Activated CD8-positive, alpha-beta memory T cell treated with anti-CD3 and anti-CD28 coated beads for 4 hours (primary cell): ENCODE measurements around the gene LRBA.

Experiments
- DNase-seq, 2 donors: peaks; one replicate each; pipeline ENCODE4 v3.0.0-alpha.2; 2020; ENCODE audit warnings: low read depth in 2 of 2

Gene LRBA

GRCh38 chr4:150250293-150250997 lies 764.6 kb downstream of the LRBA start:
- DNase-seq: no peak

GRCh38 chr4:150248181-150248580 lies 766.9 kb downstream of the LRBA start:
- DNase-seq: no peak

- no peak for DNase-seq
Observed at GRCh38 chr4:150247184-150247583, 767.9 kb downstream of the LRBA start.

- DNase-seq: no peak
Observed at GRCh38 chr4:150244600-150244999, 770.5 kb downstream of the LRBA start.

- no peak for DNase-seq
Observed at GRCh38 chr4:150243932-150244331, 771.2 kb downstream of the LRBA start.

GRCh38 chr4:150242820-150243458 lies 772.1 kb downstream of the LRBA start:
- DNase-seq: no peak

GRCh38 chr4:150240011-150240410 lies 775.1 kb downstream of the LRBA start:
- DNase-seq: no peak

GRCh38 chr4:150238591-150238990 lies 776.5 kb downstream of the LRBA start:
- DNase-seq: no peak

GRCh38 chr4:150237110-150237872 lies 777.8 kb downstream of the LRBA start:
- no peak for DNase-seq

GRCh38 chr4:150236626-150237025 lies 778.5 kb downstream of the LRBA start:
- DNase-seq: no peak

- no peak for DNase-seq
Observed at GRCh38 chr4:150235808-150236271, 779.2 kb downstream of the LRBA start.

GRCh38 chr4:150235317-150235716 lies 779.8 kb downstream of the LRBA start:
- no peak for DNase-seq

GRCh38 chr4:150234246-150234645 lies 780.8 kb downstream of the LRBA start:
- DNase-seq: no peak

- DNase-seq: no peak
Observed at GRCh38 chr4:150232029-150232428, 783.1 kb downstream of the LRBA start.

- DNase-seq: no peak
Observed at GRCh38 chr4:150231107-150231770, 783.8 kb downstream of the LRBA start.

GRCh38 chr4:150230561-150230960 lies 784.5 kb downstream of the LRBA start:
- DNase-seq: no peak

GRCh38 chr4:150229520-150229919 lies 785.6 kb downstream of the LRBA start:
- no peak for DNase-seq

- DNase-seq: no peak
Observed at GRCh38 chr4:150224896-150225591, 790.0 kb downstream of the LRBA start.

- DNase-seq: no peak
Observed at GRCh38 chr4:150219841-150220240, 795.2 kb downstream of the LRBA start.

GRCh38 chr4:150218447-150218846 lies 796.6 kb downstream of the LRBA start:
- DNase-seq: no peak

GRCh38 chr4:150217808-150218207 lies 797.3 kb downstream of the LRBA start:
- DNase-seq: no peak

- no peak for DNase-seq
Observed at GRCh38 chr4:150217192-150217591, 797.9 kb downstream of the LRBA start.
